ENCODE data around the gene PCBP2. TPM values are rescaled to one million over a fixed set of nuclear protein-coding genes. Genes with fewer than 3 reads are reported as not detected.
A peak's percentile ranks its signal among the peaks of the same experiment; 100 is the strongest.
"Not testable (repeated sequence)": the region's sequence is repeated elsewhere in the genome, so short reads cannot be mapped to it uniquely, and the experiment has no call there.

Gene PCBP2
- total RNA-seq, 1 donor from 2014 or later: 1,084 TPM

DNA sequence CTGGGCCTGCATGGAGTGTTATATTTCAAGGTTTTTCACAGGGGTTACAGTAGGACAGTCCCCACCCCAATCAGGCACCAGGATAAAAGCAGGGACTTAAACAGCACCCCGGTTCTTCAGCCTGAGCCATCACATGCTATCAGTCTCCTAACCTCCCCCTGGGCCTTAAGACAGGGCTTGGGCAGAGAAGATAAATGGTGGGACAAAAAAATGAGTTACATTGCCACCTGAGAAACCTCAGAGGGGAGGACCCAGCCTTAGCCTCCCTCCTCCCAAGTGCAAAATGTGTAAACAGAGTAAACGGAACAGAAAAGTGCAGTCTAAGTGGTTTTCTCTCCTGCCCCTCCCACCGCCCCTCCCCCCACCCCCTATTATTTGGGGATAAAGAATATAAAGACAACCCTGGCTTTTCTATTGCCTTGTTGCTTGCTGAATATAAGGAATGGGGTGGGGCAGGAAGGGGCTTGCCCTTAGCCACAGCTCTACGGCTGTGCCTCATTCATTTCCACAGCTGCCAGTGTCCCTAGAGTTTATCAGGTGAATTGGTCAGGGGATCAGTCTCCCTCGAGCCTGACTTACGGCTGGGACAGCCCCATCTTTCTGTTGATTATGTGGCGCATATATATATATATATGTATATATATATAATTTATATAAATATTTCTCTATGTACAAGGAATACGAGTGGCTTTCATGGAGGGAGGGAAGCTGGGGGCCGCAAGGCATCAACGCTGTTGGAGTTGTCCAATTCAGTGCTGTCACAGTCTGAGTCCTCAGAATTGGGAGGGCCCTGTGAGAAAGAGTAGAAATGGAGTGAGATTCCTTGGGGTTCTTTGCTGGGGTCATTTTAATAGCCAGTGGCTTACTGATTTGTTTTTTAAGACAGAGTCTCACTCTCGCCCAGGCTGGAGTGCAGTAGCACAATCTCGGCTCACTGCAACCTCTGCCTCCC, 28.9 kb downstream of the PCBP2 start:
- Mint-ChIP-seq H3K9me3 (ENCODE audit: unreplicated experiment) (no peaks in the 10 kb centered on the region), H3K27ac (ENCODE audit: unreplicated experiment) (no peak overlapping the region), H3K27me3 (ENCODE audit: unreplicated experiment) (peaks cover 19% of the 10 kb centered on the region), H3K36me3 (ENCODE audit: low read depth, unreplicated experiment) (peaks cover 40% of the 10 kb centered on the region), H3K4me1 (ENCODE audit: unreplicated experiment) (peaks cover 2% of the 10 kb centered on the region), H3K4me3 (ENCODE audit: unreplicated experiment) (no peak overlapping the region)
- TF ChIP-seq CTCF (IDR thresholded peaks at IDR 0.05; ENCODE audit: unreplicated experiment): no peak
- DNase-seq (ENCODE audit: low spot score): no peak

- not testable (repeated sequence) for H3K4me3 Mint-ChIP-seq (ENCODE audit: unreplicated experiment); H3K4me1 Mint-ChIP-seq (ENCODE audit: unreplicated experiment); H3K9me3 Mint-ChIP-seq (ENCODE audit: unreplicated experiment); DNase-seq (ENCODE audit: low spot score); H3K27ac Mint-ChIP-seq (ENCODE audit: unreplicated experiment)
- Mint-ChIP-seq H3K27me3 (ENCODE audit: unreplicated experiment) (peaks cover 21% of the 10 kb centered on the region), H3K36me3 (ENCODE audit: low read depth, unreplicated experiment) (peaks cover 34% of the 10 kb centered on the region)
These were observed 29.6 kb downstream of the PCBP2 start for GRCh38 chr12:53481458-53481857.

DNA sequence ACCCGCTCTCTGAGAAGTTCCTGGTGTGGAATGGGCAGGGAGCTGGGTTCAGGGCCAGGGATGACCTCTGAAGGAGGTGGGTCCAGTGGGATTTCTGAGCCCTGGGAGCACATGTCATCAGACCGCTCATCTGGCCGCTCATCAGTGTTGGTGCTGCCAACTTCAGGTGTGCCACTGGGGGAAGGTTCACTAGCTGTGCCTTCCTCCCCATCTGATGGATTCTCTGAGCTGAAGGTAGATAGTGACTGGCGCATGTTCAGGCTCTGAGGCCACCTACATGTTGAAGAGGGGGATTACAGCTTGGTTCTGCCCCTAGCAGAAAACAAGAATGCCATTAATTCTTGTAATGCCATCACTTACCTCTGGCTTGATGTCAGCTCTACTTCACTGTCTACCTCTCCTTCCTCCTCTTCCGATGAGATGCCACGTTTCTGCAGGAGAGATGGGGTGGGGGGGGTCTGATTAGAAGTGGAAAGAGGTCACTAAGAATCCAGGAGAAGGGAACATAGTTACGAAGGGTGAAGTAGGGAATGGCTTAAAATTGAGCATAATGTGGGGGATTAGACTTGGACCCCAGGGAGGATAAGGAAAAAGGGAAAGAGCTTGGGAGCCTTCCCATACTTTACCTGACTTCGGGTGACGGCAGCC, 30.2 kb downstream of the PCBP2 start:
- Mint-ChIP-seq H3K27ac (ENCODE audit: unreplicated experiment) (peak overlapping the region; percentile 4), H3K9me3 (ENCODE audit: unreplicated experiment) (no peaks in the 10 kb centered on the region), H3K27me3 (ENCODE audit: unreplicated experiment) (peaks cover 21% of the 10 kb centered on the region), H3K4me1 (ENCODE audit: unreplicated experiment) (peaks cover 2% of the 10 kb centered on the region), H3K4me3 (ENCODE audit: unreplicated experiment) (no peak overlapping the region), H3K36me3 (ENCODE audit: low read depth, unreplicated experiment) (peaks cover 28% of the 10 kb centered on the region)
- DNase-seq (ENCODE audit: low spot score): no peak
- TF ChIP-seq CTCF (IDR thresholded peaks at IDR 0.05; ENCODE audit: unreplicated experiment): peak; percentile 22

DNA sequence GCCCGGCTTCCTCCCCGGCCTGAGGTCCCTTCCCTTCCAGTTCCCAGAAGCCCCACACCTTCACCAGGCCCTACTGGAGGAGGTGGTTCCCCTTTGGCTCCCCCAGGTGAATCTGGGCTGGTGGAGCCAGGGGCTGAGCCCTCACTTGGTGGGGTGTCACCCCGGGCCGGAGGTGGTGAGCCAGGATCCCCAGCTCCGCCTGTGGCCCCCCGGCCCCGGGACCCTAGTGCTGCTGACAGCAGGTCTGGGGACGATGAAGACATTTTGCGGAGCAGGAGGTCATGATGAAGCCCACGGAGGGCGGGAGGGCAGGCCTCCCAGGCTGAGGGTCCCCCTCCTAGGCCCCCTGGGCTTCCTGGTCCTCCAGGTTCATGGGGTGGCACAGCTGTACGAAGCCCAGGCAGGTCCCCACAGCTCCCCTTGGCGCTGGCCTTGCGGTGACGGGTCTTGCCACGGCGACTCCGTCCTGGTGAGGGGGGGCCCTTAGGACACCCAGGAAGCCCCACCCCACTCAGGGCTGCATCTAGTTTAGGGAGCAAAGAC, 30.8 kb downstream of the PCBP2 start:
- Mint-ChIP-seq H3K27ac (ENCODE audit: unreplicated experiment) (no peak overlapping the region), H3K36me3 (ENCODE audit: low read depth, unreplicated experiment) (peaks cover 31% of the 10 kb centered on the region), H3K9me3 (ENCODE audit: unreplicated experiment) (no peaks in the 10 kb centered on the region), H3K4me1 (ENCODE audit: unreplicated experiment) (peaks cover 2% of the 10 kb centered on the region), H3K4me3 (ENCODE audit: unreplicated experiment) (no peak overlapping the region), H3K27me3 (ENCODE audit: unreplicated experiment) (peaks cover 21% of the 10 kb centered on the region)
- TF ChIP-seq CTCF (IDR thresholded peaks at IDR 0.05; ENCODE audit: unreplicated experiment): no peak
- DNase-seq (ENCODE audit: low spot score): no peak

- TF ChIP-seq CTCF (IDR thresholded peaks at IDR 0.05; ENCODE audit: unreplicated experiment): no peak
- peaks cover 33% of the 10 kb centered on the region for H3K36me3 Mint-ChIP-seq (ENCODE audit: low read depth, unreplicated experiment)
These were observed 31.5 kb downstream of the PCBP2 start for GRCh38 chr12:53483225-53483978.

More at GRCh38 chr12:53483225-53483978, 31.5 kb downstream of the PCBP2 start:
- Mint-ChIP-seq H3K4me1 (ENCODE audit: unreplicated experiment) (peaks cover 2% of the 10 kb centered on the region), H3K27ac (ENCODE audit: unreplicated experiment) (peak overlapping the region; percentile 42), H3K27me3 (ENCODE audit: unreplicated experiment) (peaks cover 23% of the 10 kb centered on the region), H3K4me3 (ENCODE audit: unreplicated experiment) (no peak overlapping the region), H3K9me3 (ENCODE audit: unreplicated experiment) (no peaks in the 10 kb centered on the region)
- DNase-seq (ENCODE audit: low spot score): no peak
